AG09319 (cell line): ENCODE measurements around the gene KRTAP5-4.
"Not testable (repeated sequence)": the region's sequence is repeated elsewhere in the genome, so short reads cannot be mapped to it uniquely, and the experiment has no call there.

Source experiments
- DNase-seq: peaks from one replicate; pipeline ENCODE4 v3.0.0-alpha.2; 2010; ENCODE audit warnings: low read depth; ENCODE audit errors: extremely low read depth
- CTCF ChIP-seq: IDR thresholded peaks from 2 replicates; pipeline ENCODE4 v1.5.1; 2011; ENCODE audit warnings: low read depth, mild to moderate bottlenecking, inconsistent platforms, low read length, moderate library complexity

Gene KRTAP5-4

GRCh38 chr11:1667121-1667850 is 45.3 kb upstream of the KRTAP5-4 start:
- no peak for TF ChIP-seq CTCF
- DNase-seq, result no peak

- TF ChIP-seq CTCF, result no peak
- DNase-seq, result no peak
Measured at GRCh38 chr11:1665313-1665712, 43.4 kb upstream of the KRTAP5-4 start.

- not testable (repeated sequence) for DNase-seq
Measured at GRCh38 chr11:1662699-1663283, 40.9 kb upstream of the KRTAP5-4 start.

GRCh38 chr11:1661454-1662269 is 39.7 kb upstream of the KRTAP5-4 start:
- DNase-seq, result not testable (repeated sequence)

GRCh38 chr11:1660111-1660867 is 38.4 kb upstream of the KRTAP5-4 start:
- no peak for TF ChIP-seq CTCF
- DNase-seq, result no peak

GRCh38 chr11:1659506-1659905 is 37.6 kb upstream of the KRTAP5-4 start:
- no peak for DNase-seq
- no peak for TF ChIP-seq CTCF

GRCh38 chr11:1656670-1657069 is 34.7 kb upstream of the KRTAP5-4 start:
- DNase-seq, result no peak
- no peak for TF ChIP-seq CTCF

GRCh38 chr11:1656061-1656441 is 34.1 kb upstream of the KRTAP5-4 start:
- DNase-seq, result no peak
- TF ChIP-seq CTCF, result no peak
